NCI-H1092 treated with DMSO at 0.1 percent for 48 hours (cell line): ENCODE data around the gene HNRNPH1.

Source experiments
- DNase-seq: peaks from one replicate; lab custom pipeline; 2025; lab: John Stamatoyannopoulos, UW

HNRNPH1 gene

DNA sequence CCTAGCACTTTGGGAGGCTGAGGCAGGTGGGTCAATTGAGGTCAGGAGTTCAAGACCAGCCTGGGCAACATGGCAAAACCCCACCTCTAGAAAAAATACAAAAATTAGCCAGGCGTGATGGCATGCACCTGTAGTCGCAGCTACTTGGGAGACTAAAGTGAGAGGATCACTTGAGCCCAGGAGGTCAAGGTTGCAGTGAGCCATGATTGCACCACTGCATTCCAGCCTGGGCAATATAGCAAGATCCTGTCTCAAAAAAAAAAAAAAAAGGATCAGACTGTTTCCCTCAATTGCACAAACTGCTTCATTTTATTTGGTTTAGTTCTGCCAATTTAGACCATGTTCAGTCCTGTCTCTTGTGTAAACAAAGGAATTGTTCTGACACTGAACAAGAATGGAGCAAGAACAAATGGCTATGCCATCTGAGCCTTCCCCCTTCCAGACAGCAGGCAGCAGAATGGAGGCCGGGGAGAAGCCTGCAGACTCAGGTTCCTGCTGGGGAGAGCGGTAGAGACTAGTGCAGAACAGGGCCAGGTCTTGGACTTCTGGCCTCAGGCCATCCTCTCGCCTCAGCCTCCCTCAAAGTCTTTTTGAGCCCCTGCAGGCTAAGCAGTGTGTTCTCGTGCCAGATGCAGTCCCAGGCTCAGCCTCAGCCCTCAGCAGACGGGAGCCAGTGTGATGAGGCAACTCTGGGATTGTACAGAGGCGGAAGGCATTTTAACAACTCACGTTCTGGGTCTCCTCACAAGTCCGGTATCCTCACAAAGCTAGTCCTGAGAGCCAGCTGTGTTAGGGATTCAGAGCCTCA is 18.2 kb downstream of the HNRNPH1 start:
- no peak for DNase-seq

DNA sequence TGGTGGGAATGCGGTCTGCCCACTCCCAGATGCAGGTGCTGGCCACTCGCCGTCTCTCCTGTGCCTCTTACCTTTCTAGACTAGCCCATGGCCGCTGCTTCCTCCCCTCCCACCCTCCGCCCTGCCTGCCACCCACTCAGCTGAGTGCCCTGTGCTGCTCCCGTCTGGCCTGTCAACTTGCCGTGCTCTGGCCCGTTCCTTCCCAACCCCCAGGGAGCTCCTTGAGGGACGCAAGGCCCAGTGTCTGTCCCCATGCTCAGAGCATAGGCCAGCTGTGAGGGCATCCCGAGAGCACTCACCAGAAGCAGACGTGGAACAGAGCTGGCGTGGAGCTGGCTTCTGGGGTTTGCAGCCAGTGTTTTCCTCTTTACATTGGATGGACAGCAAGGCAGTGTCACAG is 20.2 kb downstream of the HNRNPH1 start:
- no peak for DNase-seq

DNA sequence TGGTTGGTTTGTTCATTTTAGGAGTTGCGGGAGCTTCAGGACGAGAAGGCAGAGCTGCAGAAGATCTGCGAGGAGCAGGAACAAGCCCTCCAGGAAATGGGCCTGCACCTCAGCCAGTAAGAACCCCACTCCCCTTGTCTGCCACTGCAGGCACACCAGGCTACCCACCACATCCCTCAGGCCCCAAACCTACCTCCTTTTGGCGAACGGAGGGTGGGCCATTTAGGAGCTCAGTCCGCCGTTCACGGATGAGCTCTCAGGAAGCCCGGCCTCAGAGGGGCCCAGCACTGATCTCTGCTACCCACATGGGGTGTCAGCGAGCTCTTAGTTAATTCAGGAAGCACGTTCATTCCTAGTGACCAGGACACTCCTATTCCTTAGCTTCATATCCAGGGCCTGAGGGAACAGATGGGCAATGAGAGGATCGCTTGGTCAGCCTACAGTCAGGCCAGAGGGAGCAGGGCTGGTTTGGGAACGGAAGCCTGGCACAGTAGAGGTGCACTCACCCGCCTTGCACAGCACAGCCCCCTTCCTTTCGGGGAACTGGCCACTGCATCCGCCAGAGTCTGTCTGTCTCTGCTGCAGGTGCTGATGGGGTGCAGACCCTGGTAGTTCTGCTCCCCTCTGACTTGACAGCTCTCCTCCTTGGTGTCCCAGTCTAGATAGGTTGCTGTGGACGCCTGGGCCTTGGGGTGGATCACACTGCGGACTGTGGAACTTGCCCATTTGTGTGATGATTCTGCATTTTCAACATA is 21.4 kb downstream of the HNRNPH1 start:
- DNase-seq, result no peak

DNA sequence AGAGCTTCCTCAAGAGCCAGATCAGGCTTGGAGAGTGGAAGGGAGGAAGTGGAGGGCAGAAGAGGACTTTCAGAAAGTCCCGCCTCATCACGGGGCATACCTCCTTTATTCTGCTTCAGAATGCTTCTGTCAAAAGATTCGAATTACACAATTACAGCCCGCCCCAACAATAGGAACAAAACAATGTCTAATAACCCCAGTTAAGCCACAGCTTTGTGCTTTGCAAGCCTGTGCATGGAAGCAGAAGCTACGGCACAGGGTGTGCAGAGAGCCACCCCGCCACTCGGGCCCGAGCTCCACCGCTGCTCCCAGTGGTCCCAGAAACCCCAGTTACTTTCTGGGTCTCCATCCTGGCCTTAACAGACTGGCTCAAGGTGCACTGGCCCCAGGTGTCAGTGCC is 23.5 kb downstream of the HNRNPH1 start:
- no peak for DNase-seq

DNA sequence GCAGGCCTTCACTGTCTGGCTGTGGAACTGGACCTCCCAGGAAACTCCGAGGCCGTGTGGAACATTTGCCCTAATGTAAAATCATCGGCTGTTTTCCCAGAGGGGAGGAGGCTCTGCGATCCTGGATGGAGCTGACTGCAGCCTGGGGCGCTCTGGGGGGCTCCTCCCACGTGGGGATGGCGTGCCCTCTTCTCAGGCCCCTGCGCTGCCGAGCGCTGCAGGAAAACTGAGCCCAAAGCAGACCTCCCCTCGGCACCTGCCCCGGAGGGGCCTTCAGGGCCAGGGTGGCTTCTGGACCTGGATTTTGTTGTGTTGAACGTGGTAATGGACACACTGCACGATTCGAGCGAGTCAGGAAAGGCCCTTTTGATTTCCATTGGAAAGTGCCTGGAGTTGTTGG is 23.9 kb downstream of the HNRNPH1 start:
- DNase-seq, result no peak

DNA sequence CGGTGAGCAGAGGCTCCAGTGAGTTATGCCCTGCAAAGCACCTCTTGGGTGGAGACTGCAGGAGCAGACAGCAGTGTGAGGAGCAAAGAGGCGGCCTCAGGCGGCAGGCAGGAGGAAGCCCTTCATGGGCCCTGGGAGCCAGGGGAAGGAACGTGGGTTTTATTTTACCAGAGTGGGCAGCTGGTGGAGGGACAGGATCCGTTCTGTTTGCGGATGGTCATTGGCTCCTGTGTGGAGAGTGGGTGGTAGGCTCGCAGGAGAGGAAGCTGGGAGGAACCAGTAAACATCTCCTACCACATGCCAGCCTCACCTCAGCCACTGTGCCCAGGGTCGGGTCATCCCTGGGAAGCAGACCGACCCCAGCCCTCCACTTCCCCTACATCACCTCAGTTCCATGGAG is 24.4 kb downstream of the HNRNPH1 start:
- DNase-seq, result no peak

DNA sequence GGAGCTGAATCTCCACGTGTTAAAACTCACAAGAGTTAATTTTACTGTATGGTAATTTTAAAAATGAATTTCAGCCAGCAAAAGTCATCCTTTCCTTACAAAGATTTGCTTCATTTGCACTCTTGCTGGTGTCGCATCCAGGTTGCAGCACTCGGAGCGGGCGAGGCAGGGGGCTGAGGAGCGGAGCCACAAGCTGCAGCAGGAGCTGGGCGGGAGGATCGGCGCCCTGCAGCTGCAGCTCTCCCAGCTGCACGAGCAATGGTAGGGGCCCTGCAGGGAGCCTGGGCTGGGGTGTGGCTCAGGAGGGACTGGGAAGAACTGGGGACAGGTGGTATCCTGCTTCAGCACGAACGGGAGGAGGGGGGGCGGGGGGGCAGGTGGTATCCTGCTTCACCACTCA is 27.1 kb downstream of the HNRNPH1 start:
- DNase-seq, result no peak

DNA sequence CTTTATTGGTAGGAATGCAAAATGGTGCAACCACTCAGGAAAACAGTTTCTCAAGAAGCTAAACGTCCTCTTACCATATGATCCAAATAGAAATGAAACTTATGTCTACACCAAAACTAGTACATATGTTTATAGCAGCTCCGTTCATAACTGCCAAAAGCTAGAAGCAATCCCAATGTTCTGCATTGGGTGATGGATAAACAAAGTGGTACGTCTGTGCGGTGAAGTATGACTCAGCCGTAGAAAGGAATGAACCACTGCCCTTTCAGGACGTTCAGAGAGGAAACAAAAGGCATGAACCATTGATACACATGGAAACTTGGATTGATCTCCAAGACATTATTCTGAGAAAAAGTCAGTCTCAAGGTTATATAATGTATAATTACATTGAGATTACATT is 27.6 kb downstream of the HNRNPH1 start:
- no peak for DNase-seq

DNA sequence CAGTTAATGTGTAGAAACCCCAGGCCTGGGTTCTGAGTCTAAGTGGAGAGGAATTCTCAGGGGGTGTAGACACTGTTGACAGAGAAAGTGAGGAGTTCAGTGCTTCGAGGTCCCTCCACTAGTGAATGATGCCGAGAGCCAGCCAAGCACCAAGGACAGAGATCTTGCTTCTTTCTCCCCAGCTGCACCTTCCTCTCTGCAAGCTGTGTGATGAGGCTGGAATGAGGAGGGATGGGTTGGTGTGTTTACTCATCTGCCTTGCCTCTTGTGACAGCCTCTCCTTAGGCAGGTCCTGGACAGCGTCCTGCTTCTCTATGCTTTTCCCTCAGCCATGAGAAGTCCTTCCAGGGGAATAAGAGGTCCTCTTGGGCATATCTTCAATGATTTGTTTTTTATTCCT is 35.3 kb downstream of the HNRNPH1 start:
- DNase-seq, result no peak

DNA sequence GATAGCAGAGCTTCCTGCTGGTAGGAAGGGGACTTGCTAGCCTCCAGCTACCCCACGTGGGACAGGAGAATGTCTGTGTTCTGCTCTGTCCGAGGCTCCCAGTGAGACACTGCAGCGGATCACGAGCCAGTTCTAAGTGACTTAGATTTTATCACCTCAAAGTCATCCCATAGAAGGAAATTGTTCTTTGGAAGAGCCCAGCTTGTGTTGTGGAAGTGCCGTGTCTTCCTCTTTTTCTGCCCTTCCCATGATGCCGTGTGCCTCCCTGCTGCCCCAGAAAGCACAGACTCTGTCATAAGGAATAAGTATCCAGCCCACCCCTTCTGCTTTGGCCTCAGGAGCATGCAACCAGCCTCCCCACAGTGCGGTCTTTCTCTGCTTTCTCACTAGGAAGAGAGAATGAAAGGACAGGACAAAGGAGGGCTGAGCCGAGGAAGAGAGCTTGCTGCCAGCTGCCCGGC is 37.5 kb downstream of the HNRNPH1 start:
- DNase-seq, result no peak

DNA sequence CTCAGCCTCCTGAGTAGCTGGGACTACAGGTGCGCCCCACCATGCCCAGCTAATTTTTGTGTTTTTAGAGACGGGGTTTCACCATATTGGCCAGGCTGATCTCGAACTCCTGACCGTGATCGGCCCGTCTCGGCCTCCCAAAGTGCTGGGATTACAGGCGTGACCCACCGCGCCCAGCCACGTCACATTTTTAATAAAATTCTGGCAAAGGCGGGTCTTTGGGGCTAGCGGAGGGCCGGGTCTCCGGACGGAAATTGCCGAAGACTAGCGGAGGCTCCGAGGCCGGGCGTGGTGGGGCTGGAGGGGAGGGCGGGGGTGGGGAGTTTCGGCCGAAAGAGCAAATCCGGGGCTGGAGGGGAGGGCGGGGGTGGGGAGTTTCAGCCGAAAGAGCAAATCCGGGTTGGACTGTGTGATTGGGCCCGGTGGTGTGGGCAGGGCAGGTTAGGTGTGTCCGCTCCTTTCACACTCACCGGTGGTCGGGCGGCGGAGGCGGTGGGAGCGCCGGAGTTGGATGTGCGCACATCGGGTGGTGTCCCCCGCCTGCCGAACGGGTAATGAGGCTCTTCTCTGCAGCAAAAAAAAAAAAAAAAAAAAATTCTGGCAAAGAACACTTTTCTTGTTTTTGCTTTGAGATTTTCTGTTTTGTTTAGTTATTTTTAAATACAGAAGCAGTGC is 46.0 kb downstream of the HNRNPH1 start:
- no peak for DNase-seq

DNA sequence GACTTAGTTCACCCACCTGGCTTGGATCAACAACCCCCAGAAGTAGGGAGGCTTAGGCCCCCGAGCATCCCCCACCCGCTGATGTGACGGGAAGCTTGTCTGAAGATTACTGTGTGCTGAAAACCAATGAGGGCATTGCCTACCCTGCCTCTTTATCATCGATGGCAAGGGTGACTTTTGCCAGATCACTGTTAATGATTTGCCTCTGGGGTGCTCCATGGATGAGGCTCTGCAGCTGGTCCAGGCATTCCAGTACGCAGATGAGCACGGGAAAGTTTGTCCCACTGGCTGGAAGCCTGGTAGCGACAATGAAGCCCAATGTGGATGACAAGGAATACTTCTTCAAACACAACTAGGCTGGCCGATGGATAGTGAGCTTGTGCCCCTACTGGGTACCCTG is 51.1 kb downstream of the HNRNPH1 start:
- no peak for DNase-seq

DNA sequence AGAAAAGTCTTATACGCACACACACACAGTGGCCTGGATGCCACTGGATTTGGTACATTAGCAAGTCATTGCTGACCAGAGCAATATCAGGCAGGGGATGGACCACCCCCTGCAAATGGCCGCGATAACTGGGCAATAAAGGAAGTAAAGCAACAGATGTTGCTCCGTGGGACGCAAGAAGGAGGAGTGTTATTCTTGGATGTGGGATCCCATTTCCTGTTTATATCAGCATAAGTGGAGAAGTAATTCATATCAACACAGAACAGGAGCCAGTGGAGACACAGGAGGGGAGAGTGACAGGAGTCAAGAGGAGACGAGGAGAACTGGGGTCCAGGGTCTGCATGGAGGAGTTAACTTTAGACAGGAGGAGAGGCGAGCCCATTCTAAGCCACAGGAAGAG is 54.8 kb downstream of the HNRNPH1 start:
- no peak for DNase-seq

DNA sequence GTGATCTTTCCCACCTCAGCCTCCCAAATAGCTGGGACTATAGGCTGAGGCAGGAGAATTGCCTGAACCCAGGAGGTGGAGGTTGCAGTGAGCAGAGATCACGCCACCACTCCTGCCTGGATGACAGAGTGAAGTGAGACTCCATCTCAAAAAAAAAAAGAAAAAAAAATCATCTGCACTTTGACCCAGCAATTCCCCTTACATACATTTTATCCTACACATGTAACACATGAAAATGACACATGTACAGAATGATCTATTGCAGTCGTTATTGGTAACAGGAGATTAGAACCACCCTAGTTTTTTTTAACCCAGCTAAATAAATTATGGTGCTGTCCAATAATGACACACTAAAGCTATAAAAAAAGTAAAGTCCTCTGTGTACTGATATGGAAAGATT is 58.9 kb downstream of the HNRNPH1 start:
- DNase-seq, result no peak
